Measurements from ENCODE around the gene SGPL1.

SGPL1 gene

DNA sequence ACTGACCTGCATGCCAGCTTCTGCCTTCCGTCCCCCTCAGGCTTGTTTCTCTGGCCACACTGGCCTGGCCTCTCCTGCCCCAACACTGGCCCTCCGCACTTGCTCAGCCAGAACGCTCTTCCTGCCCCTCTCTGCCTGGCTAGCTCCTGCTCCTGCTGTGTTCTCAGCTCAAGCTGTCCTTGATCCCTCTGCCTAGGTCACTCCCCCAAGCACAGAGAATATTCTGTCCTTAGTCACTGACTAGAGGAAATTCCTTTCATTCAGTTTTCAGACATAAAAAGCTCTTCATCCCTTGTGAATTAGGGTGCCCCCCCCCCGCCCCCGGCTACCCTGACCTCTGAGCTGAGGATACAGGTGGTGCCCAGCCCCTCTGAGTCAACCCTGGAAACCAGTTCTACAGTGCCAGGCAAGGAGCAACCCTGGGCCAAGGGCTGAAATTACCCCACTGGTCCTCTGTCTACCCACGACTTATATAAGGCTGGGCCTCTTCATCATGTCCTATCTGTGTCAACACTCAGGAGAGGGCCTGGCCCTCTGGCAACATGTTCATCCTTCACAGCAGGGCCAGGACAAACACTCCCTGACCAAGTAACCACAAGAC is 6.6 kb upstream of the SGPL1 start:
- TF ChIP-seq, protein P1, sequence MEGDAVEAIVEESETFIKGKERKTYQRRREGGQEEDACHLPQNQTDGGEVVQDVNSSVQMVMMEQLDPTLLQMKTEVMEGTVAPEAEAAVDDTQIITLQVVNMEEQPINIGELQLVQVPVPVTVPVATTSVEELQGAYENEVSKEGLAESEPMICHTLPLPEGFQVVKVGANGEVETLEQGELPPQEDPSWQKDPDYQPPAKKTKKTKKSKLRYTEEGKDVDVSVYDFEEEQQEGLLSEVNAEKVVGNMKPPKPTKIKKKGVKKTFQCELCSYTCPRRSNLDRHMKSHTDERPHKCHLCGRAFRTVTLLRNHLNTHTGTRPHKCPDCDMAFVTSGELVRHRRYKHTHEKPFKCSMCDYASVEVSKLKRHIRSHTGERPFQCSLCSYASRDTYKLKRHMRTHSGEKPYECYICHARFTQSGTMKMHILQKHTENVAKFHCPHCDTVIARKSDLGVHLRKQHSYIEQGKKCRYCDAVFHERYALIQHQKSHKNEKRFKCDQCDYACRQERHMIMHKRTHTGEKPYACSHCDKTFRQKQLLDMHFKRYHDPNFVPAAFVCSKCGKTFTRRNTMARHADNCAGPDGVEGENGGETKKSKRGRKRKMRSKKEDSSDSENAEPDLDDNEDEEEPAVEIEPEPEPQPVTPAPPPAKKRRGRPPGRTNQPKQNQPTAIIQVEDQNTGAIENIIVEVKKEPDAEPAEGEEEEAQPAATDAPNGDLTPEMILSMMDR (IDR thresholded peaks at IDR 0.05; ENCODE audit: borderline replicate concordance, control extremely low read depth, extremely low read depth, insufficient read depth, missing control alignments), result no peak
- in situ Hi-C loops (cut with MboI; ENCODE audit: low sequenced_read_pairs, unreplicated experiment), result no loop called here
- no peak for DNase-seq (ENCODE audit: low spot score)

GRCh38 chr10:70809726-70810125 is 6.0 kb upstream of the SGPL1 start:
- TF ChIP-seq, protein P1 (IDR thresholded peaks at IDR 0.05; ENCODE audit: borderline replicate concordance, control extremely low read depth, extremely low read depth, insufficient read depth, missing control alignments), result no peak
- DNase-seq (ENCODE audit: low spot score), result no peak
- in situ Hi-C loops (cut with MboI; ENCODE audit: low sequenced_read_pairs, unreplicated experiment), result no loop called here

- DNase-seq (ENCODE audit: low spot score), result no peak
- TF ChIP-seq, protein P1 (IDR thresholded peaks at IDR 0.05; ENCODE audit: borderline replicate concordance, control extremely low read depth, extremely low read depth, insufficient read depth, missing control alignments), result no peak
- in situ Hi-C loops (cut with MboI; ENCODE audit: low sequenced_read_pairs, unreplicated experiment), result no loop called here
Observed at GRCh38 chr10:70810967-70811366, 4.8 kb upstream of the SGPL1 start.

DNA sequence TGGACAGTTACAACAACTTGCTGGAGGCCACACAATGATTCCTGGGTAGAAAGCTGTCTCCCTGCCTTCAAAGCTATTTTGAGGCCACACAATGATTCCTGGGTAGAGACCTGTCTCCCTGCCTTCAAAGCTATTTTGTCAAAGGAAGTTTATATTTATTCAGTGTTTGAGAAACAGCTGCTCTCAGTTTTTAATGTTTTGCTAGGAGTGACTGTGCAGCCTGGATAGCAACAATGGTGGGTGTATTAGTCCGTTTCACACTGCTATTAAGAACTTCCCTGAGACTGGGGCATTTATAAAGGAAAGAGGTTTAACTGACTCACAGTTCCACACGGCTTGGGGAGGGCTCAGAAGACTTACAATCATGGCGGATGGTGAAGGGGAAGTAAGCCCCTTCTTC is 3.9 kb upstream of the SGPL1 start:
- TF ChIP-seq, protein P1 (IDR thresholded peaks at IDR 0.05; ENCODE audit: borderline replicate concordance, control extremely low read depth, extremely low read depth, insufficient read depth, missing control alignments), result no peak
- in situ Hi-C loops (cut with MboI; ENCODE audit: low sequenced_read_pairs, unreplicated experiment), result no loop called here
- DNase-seq (ENCODE audit: low spot score), result no peak

GRCh38 chr10:70812814-70813213 is 2.9 kb upstream of the SGPL1 start:
- TF ChIP-seq, protein P1 (IDR thresholded peaks at IDR 0.05; ENCODE audit: borderline replicate concordance, control extremely low read depth, extremely low read depth, insufficient read depth, missing control alignments), result no peak
- in situ Hi-C loops (cut with MboI; ENCODE audit: low sequenced_read_pairs, unreplicated experiment), result no loop called here
- no peak for DNase-seq (ENCODE audit: low spot score)

- TF ChIP-seq, protein P1 (IDR thresholded peaks at IDR 0.05; ENCODE audit: borderline replicate concordance, control extremely low read depth, extremely low read depth, insufficient read depth, missing control alignments), result no peak
- in situ Hi-C loops (cut with MboI; ENCODE audit: low sequenced_read_pairs, unreplicated experiment), result no loop called here
- no peak for DNase-seq (ENCODE audit: low spot score)
Observed at GRCh38 chr10:70814126-70814525, 1.6 kb upstream of the SGPL1 start.
